H1 (cell line): ENCODE results near the gene COL28A1. TPM values are rescaled to one million over a fixed set of nuclear protein-coding genes. Genes with fewer than 3 reads are reported as not detected.

Source experiments
- CTCF ChIA-PET: fragments of 300-600 bp; sonication (Branson Sonifier 250); formaldehyde crosslinking; loops from one replicate; lab custom pipeline; 2021; ENCODE audit not compliant: partially characterized antibody; lab: Charles Lee
- POLR2A ChIA-PET: fragments of 300-600 bp; sonication (Branson Sonifier 250); formaldehyde crosslinking; loops from one replicate; lab custom pipeline; 2021; ENCODE audit warnings: inconsistent platforms; ENCODE audit not compliant: partially characterized antibody; lab: Charles Lee
- DNase-seq, 2 experiments: peaks; one replicate each; pipeline versions ENCODE4 v3.0.0 to v3.0.0-alpha.2; 2010 to 2022; ENCODE audit warnings: low spot score in 2 of 2, low read depth in 1 of 2, mixed read lengths in 1 of 2
- FAIRE-seq: peaks from 2 replicates; lab custom pipeline; 2011; peaks lifted over from hg19 to GRCh38; lab: Jason Lieb, UNC
- H2AFZ ChIP-seq: 2 replicates; pipeline ENCODE4 v1.8.1; 2012; ENCODE audit warnings: low read length, inconsistent platforms
- H2AK5ac ChIP-seq: 2 replicates; pipeline ENCODE4 v1.6.1; 2013; ENCODE audit warnings: low read depth, low read length
- H2BK120ac ChIP-seq: replicated peaks from 2 replicates; pipeline ENCODE3; 2013; ENCODE audit warnings: low read depth, low read length, inconsistent platforms
- H2BK12ac ChIP-seq: 2 replicates; pipeline ENCODE4 v1.6.1; 2013; ENCODE audit warnings: low read depth, low read length
- H2BK15ac ChIP-seq: 2 replicates; pipeline ENCODE4 v1.6.1; 2013; ENCODE audit warnings: low read length
- H2BK20ac ChIP-seq: 2 replicates; pipeline ENCODE4 v1.6.1; 2013; ENCODE audit warnings: low read length
- H2BK5ac ChIP-seq: 2 replicates; pipeline ENCODE4 v1.6.1; 2013; ENCODE audit warnings: low read depth, low read length
- H3K14ac ChIP-seq: 2 replicates; pipeline ENCODE4 v1.6.1; 2013; ENCODE audit warnings: inconsistent platforms; ENCODE audit not compliant: insufficient read length
- H3K18ac ChIP-seq: 2 replicates; pipeline ENCODE4 v1.6.1; 2013; ENCODE audit warnings: low read length; ENCODE audit errors: extremely low read depth
- H3K23ac ChIP-seq: 2 replicates; pipeline ENCODE4 v1.6.1; 2013; ENCODE audit warnings: inconsistent platforms; ENCODE audit not compliant: insufficient read length
- H3K23me2 ChIP-seq: 2 replicates; pipeline ENCODE4 v1.6.1; 2013; ENCODE audit warnings: low read depth, low read length
- H3K27ac ChIP-seq: 2 replicates; pipeline ENCODE4 v1.6.1; 2011; ENCODE audit warnings: low read depth, low read length, inconsistent platforms
- H3K27me3 ChIP-seq, 4 experiments: replicated peaks in 1 of 4; 1 replicate in 1 of 4; 2 replicates in 3 of 4; pipeline versions ENCODE4 v1.6.1 to v1.8.1; 2011 to 2013; ENCODE audit warnings: low read length in 3 of 4, mild to moderate bottlenecking in 3 of 4, inconsistent platforms in 2 of 4, mixed read lengths in 2 of 4, moderate library complexity in 1 of 4; ENCODE audit not compliant: control insufficient read depth in 3 of 4, insufficient read depth in 3 of 4; ENCODE audit errors: extremely low read depth in 1 of 4
- H3K36me3 ChIP-seq, 4 experiments: 2 replicates each; pipeline versions ENCODE4 v1.6.1 to v1.8.1; 2011 to 2013; ENCODE audit warnings: mild to moderate bottlenecking in 4 of 4, low read length in 3 of 4, moderate library complexity in 2 of 4, control low read depth in 1 of 4, inconsistent platforms in 1 of 4; ENCODE audit not compliant: insufficient read depth in 4 of 4, control insufficient read depth in 2 of 4
- H3K4ac ChIP-seq: replicated peaks from 2 replicates; pipeline ENCODE3; 2013; ENCODE audit warnings: low read length, low read depth, mixed read lengths, inconsistent platforms; ENCODE audit not compliant: insufficient read length
- H3K4me1 ChIP-seq, 4 experiments: replicated peaks in 1 of 4; 1 replicate in 1 of 4; 2 replicates in 3 of 4; pipeline versions ENCODE4 v1.6.1 to v1.8.1; 2011 to 2013; ENCODE audit warnings: low read length in 3 of 4, inconsistent platforms in 2 of 4, mixed read lengths in 1 of 4; ENCODE audit not compliant: insufficient read depth in 4 of 4, control insufficient read depth in 3 of 4
- H3K4me2 ChIP-seq, 2 experiments: 2 replicates each; pipeline versions ENCODE4 v1.6.1 to v1.8.1; 2011 to 2013; ENCODE audit warnings: low read depth in 2 of 2, low read length in 2 of 2, control low read depth in 1 of 2, inconsistent platforms in 1 of 2, mild to moderate bottlenecking in 1 of 2; ENCODE audit not compliant: insufficient read depth in 1 of 2
- H3K4me3 ChIP-seq, 4 experiments: fragments of 200-600, 300-600 bp in 1 of 4; sonication (generic), shearing (Covaris generic), sonication (Bioruptor Twin) in 1 of 4; 2 replicates each; pipeline versions ENCODE4 v1.5.1 to v1.8.1; 2011 to 2016; ENCODE audit warnings: low read length in 4 of 4, low read depth in 3 of 4, control low read depth in 2 of 4, inconsistent platforms in 2 of 4, mild to moderate bottlenecking in 2 of 4, mixed read lengths in 1 of 4, moderate library complexity in 1 of 4; ENCODE audit not compliant: insufficient read depth in 2 of 4; ENCODE audit errors: extremely low read depth in 1 of 4
- H3K56ac ChIP-seq: replicated peaks from 2 replicates; pipeline ENCODE3; 2013; ENCODE audit warnings: low read depth, mild to moderate bottlenecking, mixed read lengths, low read length, inconsistent platforms; ENCODE audit not compliant: insufficient read length
- H3K79me1 ChIP-seq: 2 replicates; pipeline ENCODE4 v1.6.1; 2013; ENCODE audit warnings: low read depth, low read length, control low read depth
- H3K79me2 ChIP-seq, 2 experiments: 2 replicates each; pipeline versions ENCODE4 v1.6.1 to v1.8.1; 2012 to 2013; ENCODE audit warnings: low read length in 2 of 2, mild to moderate bottlenecking in 2 of 2, inconsistent platforms in 1 of 2; ENCODE audit not compliant: insufficient read depth in 2 of 2, control insufficient read depth in 1 of 2
- H3K9ac ChIP-seq, 4 experiments: replicated peaks in 1 of 4; 1 replicate in 1 of 4; 2 replicates in 3 of 4; pipeline versions ENCODE4 v1.6.1 to v1.8.1; 2011 to 2013; ENCODE audit warnings: low read depth in 3 of 4, low read length in 3 of 4, control low read depth in 2 of 4, mild to moderate bottlenecking in 2 of 4, moderate library complexity in 2 of 4, inconsistent platforms in 1 of 4; ENCODE audit errors: extremely low read depth in 1 of 4
- H3K9me3 ChIP-seq, 2 experiments: 2 replicates each; pipeline versions ENCODE4 v1.6.1 to v1.8.1; 2012 to 2013; ENCODE audit warnings: mild to moderate bottlenecking in 2 of 2, moderate library complexity in 2 of 2, control low read depth in 1 of 2, inconsistent platforms in 1 of 2, low read depth in 1 of 2, low read length in 1 of 2, mixed read lengths in 1 of 2; ENCODE audit not compliant: insufficient read depth in 2 of 2
- H4K20me1 ChIP-seq, 2 experiments: replicated peaks in 1 of 2; 2 replicates each; pipeline versions ENCODE3 to v1.8.1; 2011 to 2013; ENCODE audit warnings: inconsistent platforms in 2 of 2, low read length in 2 of 2, mild to moderate bottlenecking in 1 of 2; ENCODE audit not compliant: insufficient read depth in 2 of 2, control insufficient read depth in 1 of 2
- H4K5ac ChIP-seq: 2 replicates; pipeline ENCODE4 v1.6.1; 2013; ENCODE audit warnings: low read length, low read depth, mixed read lengths, inconsistent platforms; ENCODE audit not compliant: insufficient read length
- H4K8ac ChIP-seq: 2 replicates; pipeline ENCODE4 v1.8.0; 2013; ENCODE audit warnings: mild to moderate bottlenecking, moderate library complexity, low read length, inconsistent platforms; ENCODE audit not compliant: insufficient read depth; ENCODE audit errors: extremely low read depth
- H4K91ac ChIP-seq: replicated peaks from 2 replicates; pipeline ENCODE3; 2013; ENCODE audit warnings: low read length, mixed read lengths, inconsistent platforms; ENCODE audit not compliant: insufficient read length
- BRCA1 ChIP-seq: IDR thresholded peaks from 2 replicates; pipeline ENCODE4 v1.6.1; 2012; ENCODE audit warnings: low read depth, low read length, improper control_type of control experiment
- CBX5 ChIP-seq: fragments of 300-800, 300-1000 bp; sonication (generic); IDR thresholded peaks from 2 replicates; pipeline ENCODE4 v1.7.1; 2016; ENCODE audit warnings: antibody characterized with exemption, low read length, low read depth
- CHD2 ChIP-seq: IDR thresholded peaks from 2 replicates; pipeline ENCODE4 v1.6.1; 2012; ENCODE audit warnings: low read length, improper control_type of control experiment
- E2F6 ChIP-seq: IDR thresholded peaks from 2 replicates; pipeline ENCODE4 v1.6.1; 2012; ENCODE audit warnings: inconsistent platforms
- EZH2 ChIP-seq: fragments of 200-600 bp; sonication (generic); IDR thresholded peaks from 2 replicates; pipeline ENCODE4 v1.7.1; 2012; ENCODE audit warnings: low read depth, mild to moderate bottlenecking, moderate library complexity, low read length, inconsistent platforms; ENCODE audit not compliant: severe bottlenecking
- KDM4A ChIP-seq: IDR thresholded peaks from one replicate; pipeline ENCODE4 v1.7.1; 2012; ENCODE audit warnings: low read depth, mild to moderate bottlenecking, moderate library complexity, low read length, inconsistent platforms; ENCODE audit not compliant: severe bottlenecking
- KDM5A ChIP-seq: fragments of 200-600 bp; IDR thresholded peaks from 2 replicates; pipeline ENCODE4 v1.7.1; 2012; ENCODE audit warnings: mild to moderate bottlenecking, low read length, inconsistent platforms, mixed read lengths
- MAFK ChIP-seq: IDR thresholded peaks from 2 replicates; pipeline ENCODE4 v1.6.1; 2012; ENCODE audit warnings: low read depth, mild to moderate bottlenecking, improper control_type of control experiment, low read length
- NRF1 ChIP-seq: IDR thresholded peaks from 2 replicates; pipeline ENCODE4 v1.6.1; 2011; ENCODE audit warnings: mild to moderate bottlenecking, low read depth, low read length, improper control_type of control experiment
- RFX5 ChIP-seq: IDR thresholded peaks from 2 replicates; pipeline ENCODE4 v1.6.1; 2011; ENCODE audit warnings: low read depth, low read length, improper control_type of control experiment, borderline replicate concordance
- RXRA ChIP-seq: IDR thresholded peaks from 2 replicates; pipeline ENCODE4 v1.6.1; 2011; ENCODE audit warnings: low read depth, mild to moderate bottlenecking, low read length, moderate library complexity; ENCODE audit not compliant: insufficient read depth
- SP2 ChIP-seq: IDR thresholded peaks from 2 replicates; pipeline ENCODE4 v1.6.1; 2012; ENCODE audit warnings: mild to moderate bottlenecking, low read length, inconsistent platforms
- WGBS, 2 experiments: shearing (Covaris generic) in 1 of 2; methylation state at CpG; one replicate each; pipeline versions ENCODE4 v1.1.6 to v1.1.7; 2013 to 2015; ENCODE audit warnings: low lambda C conversion rate in 2 of 2, mixed read lengths in 2 of 2, inconsistent platforms in 1 of 2, low coverage in 1 of 2, missing lambda C conversion rate in 1 of 2; ENCODE audit not compliant: insufficient replicate concordance in 2 of 2, insufficient coverage in 1 of 2, insufficient read length in 1 of 2; ENCODE audit errors: extremely low coverage in 1 of 2, missing lambda C conversion rate in 1 of 2; 5-methylcytosine and 5-hydroxymethylcytosine counted together
- polyA plus RNA-seq, 7 experiments: library from polyadenylated mRNA; depleted of rRNA in 3 of 7; stranded (reverse) in 5 of 7; unstranded in 2 of 7; fragments of >200 nt in 5 of 7; fragments of 200-250 nt in 2 of 7; gene quantifications; 1 replicate in 5 of 7; 2 replicates in 1 of 7; 4 replicates in 1 of 7; pipeline versions ENCODE4 v1.2.1 to v1.2.3, GENCODE V29; 2011 to 2013; ENCODE audit warnings: missing spikeins in 2 of 7, mixed read lengths in 2 of 7
- total RNA-seq: library from RNA; stranded (reverse); fragmentation: NEBNext Ultra II Directional; extraction: Animal tissue kit (Norgen Biotek cat#: 25700); gene quantifications from 2 replicates; pipeline ENCODE4 v1.2.1, GENCODE V29; 2021
- TF ChIP-seq, protein P1 (sequence below): IDR thresholded peaks from 2 replicates; pipeline ENCODE4 v1.6.1; 2012; ENCODE audit warnings: low read length, inconsistent platforms

COL28A1 gene
- total and polyA plus RNA-seq, 2 of the 8 experiments (the other 6 are each of a cell fraction or from before 2014, with no cell fraction given): 0.22 to 0.38 TPM

DNA sequence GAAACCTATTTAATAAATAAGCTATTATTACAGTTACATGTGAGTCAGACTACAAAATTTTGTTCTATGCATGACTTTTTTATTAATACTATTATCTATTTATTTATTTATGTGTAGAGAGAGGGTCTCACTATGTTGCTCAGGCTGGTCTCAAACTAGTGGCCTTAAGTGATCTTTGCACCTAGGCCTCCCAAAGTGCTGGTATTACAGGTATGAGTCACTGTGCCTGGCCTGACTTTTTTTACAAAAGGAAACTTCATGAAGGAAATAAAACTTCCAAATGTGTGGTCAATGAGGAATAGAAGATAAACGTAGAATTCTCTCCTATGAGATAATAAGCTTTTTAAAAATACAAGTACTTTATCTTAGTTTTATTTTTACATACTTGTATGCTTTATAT is 19.0 kb downstream of the COL28A1 start:
- no peak overlapping the region for H2AFZ ChIP-seq
- no peak overlapping the region for H2BK15ac ChIP-seq
- H3K4me1 ChIP-seq: peaks cover 0 to 3% (median 0%) of the 10 kb centered on the region in 4 experiments; a peak in 1 of 7 replicates
- no peak overlapping the region for H2BK5ac ChIP-seq
- no peaks in the 10 kb centered on the region for H3K27me3 ChIP-seq
- WGBS, 2 experiments: 89% methylated on average over 1 of the region's 1 CpG; no CpG with 5 or more reads in 1 of the 2 experiments
- no peak overlapping the region for H2BK20ac ChIP-seq
- H4K5ac ChIP-seq: no peak overlapping the region
- H3K23ac ChIP-seq: no peak overlapping the region
- no peaks in the 10 kb centered on the region for H3K36me3 ChIP-seq
- no peak overlapping the region for H3K4me2 ChIP-seq
- no peak overlapping the region for H3K27ac ChIP-seq
- no peak overlapping the region for H3K14ac ChIP-seq
- no peaks in the 10 kb centered on the region for H3K9me3 ChIP-seq
- H4K91ac ChIP-seq: no peak overlapping the region
- H3K56ac ChIP-seq: no peak overlapping the region
- no peak overlapping the region for H2AK5ac ChIP-seq
- H3K23me2 ChIP-seq: no peaks in the 10 kb centered on the region
- H3K9ac ChIP-seq: no peak overlapping the region
- no peaks in the 10 kb centered on the region for H3K79me1 ChIP-seq
- H4K8ac ChIP-seq: no peak overlapping the region
- DNase-seq: no peak
- H3K18ac ChIP-seq: no peak overlapping the region
- H4K20me1 ChIP-seq: no peaks in the 10 kb centered on the region
- no peaks in the 10 kb centered on the region for H3K79me2 ChIP-seq
- no peak overlapping the region for H3K4me3 ChIP-seq
- H2BK12ac ChIP-seq: no peak overlapping the region
- no peak overlapping the region for H2BK120ac ChIP-seq
- FAIRE-seq: no peak
- ChIA-PET POLR2A (no interaction called here), CTCF (no interaction called here)
- no peak overlapping the region for H3K4ac ChIP-seq
- no peak for TF ChIP-seq KDM5A
- TF ChIP-seq RFX5: no peak
- no peak for TF ChIP-seq CBX5
- TF ChIP-seq NRF1: no peak
- TF ChIP-seq CHD2: no peak
- TF ChIP-seq, protein P1, sequence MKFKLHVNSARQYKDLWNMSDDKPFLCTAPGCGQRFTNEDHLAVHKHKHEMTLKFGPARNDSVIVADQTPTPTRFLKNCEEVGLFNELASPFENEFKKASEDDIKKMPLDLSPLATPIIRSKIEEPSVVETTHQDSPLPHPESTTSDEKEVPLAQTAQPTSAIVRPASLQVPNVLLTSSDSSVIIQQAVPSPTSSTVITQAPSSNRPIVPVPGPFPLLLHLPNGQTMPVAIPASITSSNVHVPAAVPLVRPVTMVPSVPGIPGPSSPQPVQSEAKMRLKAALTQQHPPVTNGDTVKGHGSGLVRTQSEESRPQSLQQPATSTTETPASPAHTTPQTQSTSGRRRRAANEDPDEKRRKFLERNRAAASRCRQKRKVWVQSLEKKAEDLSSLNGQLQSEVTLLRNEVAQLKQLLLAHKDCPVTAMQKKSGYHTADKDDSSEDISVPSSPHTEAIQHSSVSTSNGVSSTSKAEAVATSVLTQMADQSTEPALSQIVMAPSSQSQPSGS: no peak
- TF ChIP-seq E2F6: no peak
- no peak for TF ChIP-seq EZH2
- no peak for TF ChIP-seq RXRA
- no peak for TF ChIP-seq BRCA1
- no peak for TF ChIP-seq MAFK
- no peak for TF ChIP-seq SP2
- no peak for TF ChIP-seq KDM4A
